M059J (cell line): Measurements from ENCODE around the gene C11orf24. TPM values are rescaled to one million over a fixed set of nuclear protein-coding genes. Genes with fewer than 3 reads are reported as not detected.

ENCODE experiments used
- DNase-seq: peaks from one replicate; pipeline ENCODE4 v3.0.0-alpha.2; 2012; ENCODE audit warnings: low read depth
- total RNA-seq: library from RNA; depleted of rRNA; stranded (reverse); fragments of >200 nt; shearing (Covaris generic); gene quantifications from 2 replicates; pipeline ENCODE4 v1.2.3, GENCODE V29; 2014

The C11orf24 gene
- total RNA-seq, 1 experiment from 2014 or later: 59.2 TPM

DNA sequence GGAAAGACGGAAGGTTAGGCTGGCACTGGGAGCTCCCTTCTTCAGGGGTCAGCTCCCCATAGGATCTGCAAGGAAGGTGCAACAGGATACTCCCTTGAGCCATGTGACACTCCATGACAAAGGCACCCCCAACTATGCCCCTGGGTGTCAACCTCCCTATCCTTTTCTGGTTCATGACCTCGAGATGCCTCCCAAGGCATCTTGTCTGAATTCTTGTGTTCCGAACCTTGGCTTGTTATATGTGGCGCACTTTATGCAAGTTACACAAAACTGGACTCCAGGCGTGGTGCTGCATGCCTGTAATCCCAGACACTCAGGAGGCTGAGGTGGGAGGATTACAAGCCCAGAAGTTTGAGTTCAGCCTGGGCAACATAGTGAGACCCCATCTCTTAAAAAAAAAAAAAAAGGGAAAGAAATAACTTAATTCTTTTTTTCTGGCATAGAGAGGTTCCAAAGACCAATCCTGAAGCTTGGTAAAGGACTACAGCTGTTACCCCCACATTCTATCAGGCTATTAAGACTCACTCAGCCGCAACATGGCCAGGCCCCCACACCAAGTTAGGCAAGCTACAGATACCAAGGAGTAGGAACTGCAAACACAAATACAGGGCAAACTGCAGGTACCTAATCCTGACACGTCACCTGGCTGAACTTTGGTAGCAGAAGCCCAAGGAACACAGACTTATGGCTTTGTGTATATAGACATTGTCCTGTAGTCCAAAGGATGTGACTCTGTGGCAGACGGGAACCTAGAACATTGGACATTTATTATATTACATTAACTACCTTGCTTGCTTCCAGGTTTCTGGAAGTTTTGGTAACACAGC lies 1.4 kb downstream of the C11orf24 start:
- DNase-seq: peak; percentile 8

DNA sequence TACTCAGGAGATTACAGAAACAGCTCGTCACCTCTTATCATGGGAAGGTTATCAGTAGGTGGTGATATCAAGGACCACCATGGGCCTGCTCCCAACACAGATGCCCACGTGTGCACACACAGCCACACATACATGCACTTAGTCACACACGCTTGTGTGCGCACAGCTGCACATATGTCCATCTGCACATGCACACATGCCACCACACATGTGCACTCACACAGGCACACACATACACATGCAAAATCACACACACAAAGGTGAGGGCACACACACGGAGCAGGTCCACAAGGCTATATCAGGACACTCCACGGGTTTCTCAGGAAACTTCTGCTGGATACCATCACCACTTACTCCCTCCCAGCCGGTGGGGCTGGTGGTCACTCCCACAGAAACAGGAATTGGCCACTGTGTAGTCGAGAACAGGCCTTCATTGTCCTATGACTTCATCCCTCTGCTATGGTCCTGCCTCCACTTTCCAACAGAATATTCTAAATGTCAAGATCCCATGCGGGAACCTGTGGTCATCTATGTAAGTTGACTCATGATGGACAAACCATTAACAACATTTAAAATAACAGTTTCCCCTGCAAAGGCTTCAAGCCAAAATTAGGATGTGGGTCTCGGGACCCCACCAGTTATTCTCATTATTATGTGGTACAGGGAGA lies 2.2 kb downstream of the C11orf24 start:
- DNase-seq: peak; percentile 80

DNA sequence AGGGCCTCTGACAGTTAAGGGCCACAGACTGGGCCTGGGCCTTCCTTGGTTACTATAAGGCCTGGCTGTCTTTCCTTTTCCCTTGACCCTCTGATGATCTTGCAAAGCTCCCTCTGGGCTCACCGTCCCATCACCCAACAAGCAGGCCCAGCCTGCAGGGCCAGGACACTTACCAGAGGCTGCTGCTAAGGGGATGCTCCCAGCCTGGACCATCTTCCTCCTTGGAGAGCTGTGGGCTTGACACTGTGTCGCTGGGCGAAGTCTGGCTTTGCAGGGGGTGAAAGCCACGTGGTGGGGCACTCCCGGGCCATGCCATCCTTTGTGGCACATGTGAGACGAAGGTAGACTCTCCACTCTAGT lies 3.9 kb downstream of the C11orf24 start:
- no peak for DNase-seq

DNA sequence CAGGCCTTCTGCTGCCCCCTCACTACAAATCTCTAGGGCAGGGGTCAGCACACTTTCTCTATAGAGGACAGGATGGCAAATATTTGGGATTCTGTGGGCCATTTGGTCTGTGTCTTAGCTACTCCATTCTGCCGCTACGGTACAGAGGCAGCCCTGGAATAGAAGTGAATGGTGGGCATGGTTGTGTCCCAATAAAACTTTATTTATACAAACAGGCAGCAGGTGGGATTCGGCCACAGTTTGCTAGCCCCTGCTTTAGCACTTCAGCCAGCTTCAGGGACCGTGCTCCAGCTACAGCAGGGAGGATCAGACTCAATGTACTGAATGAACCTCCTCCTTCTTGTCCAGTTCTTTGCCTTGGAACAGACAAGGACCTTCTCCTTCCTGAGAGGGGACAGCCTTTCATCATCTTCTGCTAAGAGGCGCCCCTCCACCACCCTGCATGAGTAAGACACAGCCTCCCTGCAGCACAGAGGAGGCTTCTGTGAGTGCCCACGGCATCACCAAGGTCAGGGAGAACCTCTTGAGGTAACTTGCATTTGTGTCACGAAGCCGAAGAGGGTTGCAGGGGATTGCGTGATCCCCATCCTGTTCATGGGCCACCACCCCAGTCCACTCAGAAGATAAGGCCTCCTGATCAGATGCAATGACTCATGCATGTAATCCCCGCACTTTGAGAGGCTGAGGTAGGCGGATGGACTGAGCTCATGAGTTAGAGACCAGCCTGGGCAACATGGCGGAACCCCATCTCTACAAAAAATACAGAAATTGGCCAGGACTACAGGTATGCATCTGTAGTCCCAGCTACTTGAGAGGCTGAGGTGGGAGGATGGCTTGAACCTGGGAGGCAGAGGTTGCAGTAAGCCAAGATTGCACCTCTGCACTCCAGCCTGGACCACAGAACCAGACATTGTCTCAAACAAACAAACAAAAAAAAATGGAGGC lies 4.6 kb downstream of the C11orf24 start:
- no peak for DNase-seq

DNA sequence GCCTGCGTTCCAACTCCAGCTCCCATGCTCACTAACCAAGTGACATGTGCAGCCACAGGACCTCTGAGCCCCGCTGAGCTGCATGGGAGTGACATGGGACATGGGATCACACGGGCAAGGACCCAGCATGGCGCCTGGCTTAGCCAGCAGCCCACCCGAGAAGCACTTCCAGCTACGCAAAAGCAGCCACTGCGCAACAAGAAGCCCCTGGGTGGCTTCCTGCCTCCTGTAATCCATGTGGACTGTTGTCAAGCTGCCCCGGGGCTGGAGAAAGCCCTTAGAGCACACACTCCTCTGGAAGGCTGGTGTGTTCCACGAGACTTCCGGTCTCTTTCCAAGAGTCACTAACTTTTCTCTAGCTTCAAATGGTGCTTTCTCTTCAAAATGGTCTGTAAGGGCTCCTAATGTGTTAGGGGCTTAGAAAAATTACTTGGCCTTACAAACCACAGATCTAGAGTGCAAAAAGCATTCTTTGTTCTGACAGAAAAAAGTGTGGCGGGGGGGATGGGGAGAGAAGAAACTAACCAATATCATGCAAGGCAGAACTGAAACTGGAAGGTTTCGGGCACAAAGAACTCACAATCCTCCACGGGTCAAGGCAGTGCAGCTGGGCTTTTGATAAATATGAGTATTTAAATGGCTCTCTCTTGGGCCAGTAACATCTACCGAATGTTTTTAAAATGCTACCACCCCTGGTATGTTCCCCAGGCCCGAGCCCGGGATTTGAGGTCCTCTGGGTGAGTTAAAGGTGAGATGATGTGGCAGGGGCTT lies 5.5 kb downstream of the C11orf24 start:
- DNase-seq: no peak

DNA sequence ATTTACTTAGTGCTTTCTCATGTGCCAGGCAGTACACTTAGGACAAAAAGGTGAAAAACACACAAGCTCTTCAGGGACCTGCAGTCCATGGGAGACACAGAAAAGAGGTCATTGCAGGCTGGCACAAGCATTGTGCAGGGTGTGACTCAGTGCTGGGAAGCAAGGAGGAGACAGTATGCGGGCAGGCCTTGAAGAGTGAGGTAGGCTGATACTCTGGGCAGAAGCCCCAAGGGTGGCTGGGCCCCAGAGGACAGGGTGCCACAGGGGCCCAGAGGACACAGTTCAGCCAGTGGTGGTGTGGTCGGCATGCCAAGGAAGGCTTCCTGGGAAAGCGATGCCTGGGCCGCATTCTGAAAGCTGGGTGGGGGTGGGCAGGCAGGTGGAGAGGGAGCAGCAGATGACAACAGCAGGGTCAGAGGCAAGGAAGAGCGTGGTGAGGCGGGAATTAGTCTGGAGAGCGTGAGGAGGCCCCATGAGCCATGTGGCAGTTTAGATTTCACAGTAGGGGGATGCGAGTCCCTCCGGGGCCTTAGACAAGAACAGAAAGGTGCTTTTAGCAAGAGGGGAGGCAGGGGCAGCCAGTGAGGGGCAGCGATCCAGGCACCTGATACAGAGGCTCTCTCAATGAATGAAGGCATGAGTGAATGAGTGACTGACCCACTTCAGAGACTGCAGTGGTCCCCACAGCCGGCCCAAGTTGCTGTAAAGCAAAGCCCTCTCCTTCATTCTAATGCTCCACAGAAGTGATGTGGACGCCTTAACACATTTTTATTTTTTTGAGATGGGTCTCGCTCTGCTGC lies 6.8 kb downstream of the C11orf24 start:
- no peak for DNase-seq

DNA sequence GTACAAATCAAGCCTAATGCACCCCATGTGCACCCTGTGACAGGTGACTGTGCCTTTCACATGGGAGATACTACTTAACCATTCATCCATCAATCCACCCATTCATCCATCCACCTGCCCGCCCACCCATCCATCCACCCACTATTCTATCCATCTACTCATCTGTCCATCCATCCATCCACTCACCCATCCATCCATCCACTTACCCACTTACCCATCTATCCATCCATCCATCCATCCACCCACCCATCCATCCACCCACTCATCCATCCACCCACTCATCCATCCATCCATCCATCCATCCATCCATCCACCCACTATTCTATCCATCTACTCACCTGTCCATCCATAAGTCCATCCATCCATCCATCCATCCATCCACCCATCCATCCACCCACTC lies 7.5 kb downstream of the C11orf24 start:
- DNase-seq: no peak

DNA sequence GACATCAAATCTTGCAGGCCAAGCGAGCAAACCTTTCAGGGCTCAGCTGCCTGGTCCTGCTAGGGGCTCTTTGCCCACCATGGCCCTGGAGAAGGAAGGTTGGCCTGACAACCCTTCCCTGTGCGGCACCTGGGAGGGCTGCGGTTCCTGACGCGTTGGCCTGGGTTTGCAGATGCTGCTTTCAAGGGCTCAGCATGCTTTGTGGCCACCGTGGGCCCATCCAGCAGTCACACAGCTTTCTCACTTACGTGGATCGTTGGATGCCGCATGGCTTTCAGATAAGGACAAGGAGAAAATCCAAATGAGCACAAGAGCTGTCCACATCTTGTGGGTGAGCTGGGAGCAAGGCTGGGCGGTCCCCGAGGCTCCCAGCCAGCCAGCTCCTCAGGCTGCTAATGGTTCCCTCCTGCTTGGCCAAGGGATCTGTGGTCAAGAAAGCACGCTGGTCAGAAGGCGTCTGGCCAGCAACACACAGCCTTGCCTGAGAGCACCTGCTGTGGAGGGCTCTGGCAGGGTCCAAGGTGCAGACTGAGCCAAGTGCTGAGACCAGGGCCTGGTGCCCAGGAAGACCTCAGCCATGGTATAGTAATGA lies 8.2 kb downstream of the C11orf24 start:
- no peak for DNase-seq

DNA sequence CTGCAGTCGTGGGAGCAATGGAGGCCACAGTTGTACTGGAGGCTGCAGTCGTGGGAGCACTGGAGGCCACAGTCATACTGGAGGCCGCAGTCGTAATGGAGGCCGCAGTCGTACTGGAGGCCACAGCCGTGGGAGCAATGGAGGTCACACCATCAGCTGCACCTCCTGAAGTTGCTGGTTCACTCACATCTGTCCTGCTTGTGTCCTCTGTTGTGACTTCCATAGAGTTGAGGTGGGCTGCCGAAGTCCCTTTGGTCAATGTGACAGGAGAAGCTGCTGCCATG lies 9.3 kb downstream of the C11orf24 start:
- DNase-seq: no peak

DNA sequence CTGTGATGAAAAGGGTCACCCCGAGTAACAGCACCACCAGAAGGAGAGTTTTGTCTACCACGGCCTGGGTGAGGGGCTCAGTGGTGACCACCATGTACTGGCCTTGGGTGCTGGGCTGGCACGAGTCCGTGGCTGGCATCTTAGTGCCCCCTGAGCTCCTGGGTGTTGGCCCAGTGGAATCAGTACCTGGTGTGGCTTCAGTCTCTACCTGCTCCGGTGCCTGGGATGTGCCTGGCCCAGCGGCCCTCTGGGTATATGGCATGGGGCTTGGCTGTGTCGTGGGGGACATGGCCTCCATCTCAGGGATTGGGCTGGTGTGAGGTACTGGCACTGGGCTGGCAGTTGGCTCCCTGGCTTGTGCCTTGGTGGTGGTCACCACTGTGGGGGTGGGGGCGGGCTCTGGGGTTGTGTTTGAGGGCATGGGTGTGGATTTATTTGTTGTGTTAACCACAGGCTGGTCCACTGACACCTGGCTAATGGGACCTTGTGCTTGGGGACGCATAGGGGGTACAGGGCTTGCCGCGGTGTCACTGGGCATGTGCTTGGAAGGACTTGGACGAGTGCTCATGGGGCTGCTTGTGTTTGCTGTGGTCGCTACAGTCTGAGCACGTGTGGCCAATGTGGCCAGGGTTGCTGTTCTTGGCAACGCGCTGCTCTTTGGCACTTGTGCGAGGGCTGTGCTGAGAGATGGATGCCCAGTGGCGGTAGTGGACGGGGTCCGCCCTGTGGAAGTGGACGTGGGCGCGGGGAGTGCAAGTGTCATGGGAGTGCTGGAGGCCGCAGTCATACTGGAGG lies 9.8 kb downstream of the C11orf24 start:
- no peak for DNase-seq

DNA sequence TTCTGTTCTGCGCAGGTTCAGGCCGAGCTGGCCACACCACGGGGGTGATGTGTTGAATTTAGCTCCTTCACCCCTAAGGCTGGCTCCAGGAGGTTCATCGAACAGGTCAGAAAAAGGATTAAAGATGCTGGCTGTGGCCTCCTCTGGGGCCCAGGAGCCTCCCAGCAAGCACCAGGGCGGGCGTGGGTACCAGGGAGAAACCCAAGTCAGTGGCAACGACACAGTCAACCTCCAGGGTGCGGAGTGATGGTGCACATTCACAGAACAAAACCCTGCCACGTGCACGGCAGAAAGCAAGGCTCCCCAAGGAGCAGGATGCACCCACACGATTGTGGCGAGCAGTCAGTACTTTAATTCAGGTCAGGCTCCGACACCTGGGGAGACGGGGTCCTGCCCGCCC lies 10.8 kb downstream of the C11orf24 start:
- DNase-seq: no peak

DNA sequence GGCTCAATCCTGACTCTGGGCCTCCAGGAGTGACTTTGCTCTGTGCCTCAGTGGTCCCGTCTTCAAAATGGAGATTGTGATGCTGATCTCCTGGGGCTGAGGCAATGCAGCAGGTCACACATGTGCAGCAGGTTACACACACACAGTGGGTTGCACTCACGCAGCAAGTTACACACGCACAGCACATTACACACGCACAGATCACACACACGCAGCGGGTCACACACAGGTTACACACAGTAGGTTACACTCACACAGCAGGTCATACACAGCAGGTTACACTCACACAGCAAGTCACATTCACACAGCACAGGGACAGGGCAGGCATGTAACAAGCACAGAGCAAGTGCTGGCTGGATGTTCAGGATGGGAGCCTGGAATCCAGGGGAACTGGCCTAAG lies 11.3 kb downstream of the C11orf24 start:
- no peak for DNase-seq

DNA sequence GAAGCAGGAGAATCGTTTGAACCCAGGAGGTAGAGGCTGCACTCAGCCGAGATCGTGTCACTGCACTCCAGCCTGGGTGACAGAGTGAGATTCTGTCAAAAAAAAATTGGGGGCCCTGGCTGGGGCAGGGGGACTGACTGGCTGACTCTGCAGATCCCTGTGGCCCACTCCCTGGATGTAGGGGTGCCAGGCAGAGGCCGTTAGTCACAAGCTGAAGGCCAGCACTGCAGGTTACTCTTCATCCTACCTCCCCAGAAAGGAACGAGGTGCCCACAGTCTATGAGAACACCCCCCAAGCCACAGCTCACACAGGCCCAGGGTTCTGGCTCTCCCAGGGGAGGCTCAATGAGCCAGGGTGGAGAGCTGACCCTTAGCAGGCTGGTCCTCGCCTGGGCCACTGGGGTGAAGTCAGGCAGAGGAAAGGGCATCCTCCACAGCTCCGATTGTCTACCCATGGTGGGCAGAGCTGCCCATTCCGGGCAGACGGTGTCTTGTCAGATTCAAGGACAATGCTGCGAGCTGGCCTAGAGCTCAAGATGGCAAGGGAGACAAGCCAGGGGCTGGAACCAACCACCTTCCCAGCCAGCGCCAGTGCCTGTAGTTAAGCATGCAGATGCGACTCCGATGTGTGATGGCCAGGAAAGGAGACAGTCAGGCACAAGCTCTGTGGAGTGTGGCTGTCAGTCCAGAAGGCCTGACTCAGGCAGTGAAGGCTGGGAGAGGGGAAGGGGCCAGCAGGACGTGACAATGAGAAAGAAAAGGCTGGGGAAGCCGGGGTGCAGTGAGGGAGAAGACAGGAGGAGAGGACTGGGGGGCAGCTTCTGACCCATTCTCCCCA lies 12.4 kb downstream of the C11orf24 start:
- DNase-seq: no peak

DNA sequence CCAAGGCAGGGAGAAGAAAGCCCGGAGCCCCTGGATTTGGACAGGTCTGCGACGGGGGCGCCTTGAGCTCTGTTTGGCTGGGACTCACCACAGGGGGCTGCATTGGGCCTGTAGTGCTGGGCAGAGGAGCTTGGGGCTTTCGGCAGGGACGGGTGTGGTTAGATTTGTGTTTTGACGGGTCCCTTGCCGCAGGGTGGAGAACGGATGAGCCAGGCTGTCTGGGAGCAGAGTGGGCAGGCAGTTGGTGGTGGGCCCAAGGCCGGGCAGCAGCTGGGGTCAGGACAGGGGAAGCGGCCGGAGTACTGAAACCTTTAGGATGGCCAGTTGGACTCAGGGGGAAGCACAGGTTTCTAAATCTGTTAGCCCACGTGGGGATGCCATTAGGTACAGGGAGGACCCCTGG lies 13.4 kb downstream of the C11orf24 start:
- DNase-seq: no peak

DNA sequence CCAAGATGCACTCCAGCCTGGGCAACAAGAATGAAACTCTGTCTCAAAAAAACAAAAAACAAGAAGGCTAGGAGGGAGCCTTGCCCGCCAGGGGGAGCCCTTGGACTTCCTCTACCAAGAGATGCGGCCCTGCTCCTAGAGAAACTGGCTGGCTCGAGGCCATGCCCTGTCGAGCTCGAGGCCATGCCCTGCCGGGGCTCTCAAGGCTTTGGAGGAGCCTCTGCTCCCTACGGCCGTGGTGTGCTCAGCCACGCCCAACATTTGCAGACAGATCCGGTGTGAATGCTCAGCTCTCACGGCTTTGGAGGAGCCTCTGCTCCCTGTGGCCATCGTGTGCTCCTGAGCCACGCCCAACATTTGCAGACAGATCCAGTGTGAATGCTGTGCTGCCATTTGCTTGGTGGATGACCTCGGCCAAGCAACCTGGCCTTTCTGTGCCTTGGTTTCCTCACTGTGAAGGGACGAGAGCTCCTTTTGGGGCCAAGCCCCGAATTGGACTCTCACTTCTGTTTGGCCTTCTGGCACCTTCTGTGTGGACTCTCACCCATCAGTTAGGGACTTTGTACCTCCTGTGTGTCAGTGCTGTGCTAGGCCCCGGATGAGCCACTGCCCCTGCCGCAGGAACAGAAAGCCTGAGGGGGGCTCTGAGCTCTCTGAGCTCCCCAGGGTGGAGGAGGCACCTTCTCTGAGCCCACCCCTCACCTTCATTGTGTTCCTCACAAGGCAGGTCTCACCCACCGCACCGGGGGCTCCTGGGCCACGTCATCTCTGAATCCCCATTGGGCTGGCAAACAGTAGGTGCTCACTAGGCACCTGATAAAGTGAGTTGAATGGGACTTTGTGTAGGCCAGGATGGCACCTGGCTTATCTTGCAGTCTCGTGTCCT lies 14.1 kb downstream of the C11orf24 start:
- peak; percentile 89 for DNase-seq

DNA sequence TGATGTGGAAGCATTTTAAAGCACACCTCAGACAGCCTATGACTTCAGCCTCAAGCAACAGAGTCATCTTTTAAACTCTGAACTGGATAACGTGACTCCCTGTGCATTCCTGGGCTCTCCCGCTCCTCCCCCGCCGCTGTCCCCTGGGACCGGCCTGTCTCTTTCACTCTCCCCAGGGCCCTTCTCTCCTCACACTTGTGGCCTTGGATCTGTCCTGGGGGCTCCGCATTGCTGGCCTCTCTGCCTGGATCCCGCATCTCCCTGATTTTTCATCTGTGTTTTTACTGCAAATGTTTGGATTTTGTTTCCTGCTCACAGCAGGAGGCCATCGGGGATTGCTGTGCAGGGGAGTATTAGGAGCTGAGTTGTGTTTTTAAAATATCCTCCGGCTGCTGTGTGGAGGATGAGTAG lies 15.4 kb downstream of the C11orf24 start:
- peak; percentile 42 for DNase-seq

DNA sequence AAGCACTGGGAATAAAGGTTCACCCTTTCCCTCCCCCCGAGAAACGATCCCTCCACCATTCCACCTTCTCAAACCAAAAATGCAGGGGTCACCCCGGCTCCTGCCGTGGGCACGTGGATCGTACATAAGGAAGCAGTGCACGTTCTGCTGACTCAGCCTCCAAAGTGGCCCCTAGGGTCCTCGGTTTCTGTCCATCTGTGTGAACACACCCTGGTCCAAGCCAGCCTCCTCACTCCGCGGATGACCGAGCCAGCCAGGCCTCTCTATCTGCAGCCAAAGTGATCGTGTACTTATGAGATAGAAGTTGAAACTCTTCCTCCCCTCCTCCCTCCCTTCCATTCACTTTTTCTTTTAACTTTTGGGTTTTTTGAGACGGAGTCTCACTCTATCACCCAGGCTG lies 16.2 kb downstream of the C11orf24 start:
- DNase-seq: no peak

DNA sequence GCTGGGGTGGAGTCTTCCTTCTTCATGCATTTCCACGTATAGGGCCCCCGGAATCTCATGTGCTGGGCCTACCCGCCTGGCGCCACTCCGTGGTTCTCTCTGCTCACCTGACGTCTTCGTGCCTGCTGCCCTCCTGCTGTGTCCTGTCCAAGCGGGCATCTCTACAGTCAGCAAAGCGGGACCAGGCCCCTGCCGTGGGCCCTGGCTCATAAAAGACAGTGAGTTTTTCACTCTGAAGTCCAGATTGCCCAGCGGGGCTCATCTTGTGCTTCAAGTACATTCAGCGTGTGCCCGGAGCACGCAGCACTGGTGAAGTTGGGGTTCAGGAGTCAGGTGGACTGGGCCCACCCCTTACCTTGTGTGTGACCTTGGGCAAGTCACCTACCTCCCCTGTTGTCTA lies 17.4 kb downstream of the C11orf24 start:
- DNase-seq: no peak
